ENCODE data around the gene OSR1.

- TF ChIP-seq CTCF (IDR thresholded peaks at IDR 0.05) (no peak), POLR2A (IDR thresholded peaks at IDR 0.05) (no peak), POLR2AphosphoS5 (IDR thresholded peaks at IDR 0.05) (no peak), EP300 (IDR thresholded peaks at IDR 0.05; ENCODE audit: low read depth) (no peak)
Measured at GRCh38 chr2:19351899-19352697, 6.3 kb downstream of the OSR1 start.

All from transverse colon (tissue), 4 donors.